GM23338 (cell line): ENCODE data around the gene C2CD4D. TPM values are rescaled to one million over a fixed set of nuclear protein-coding genes. Genes with fewer than 3 reads are reported as not detected.

Experiments
- ATAC-seq: fragments of 200-7000 bp; cut with Tn5 transposase; 3 replicates; pipeline ENCODE4 v1.9.1; 2020
- DNase-seq: peaks from one replicate; pipeline ENCODE4 v3.0.0-alpha.2; 2015; ENCODE audit warnings: low spot score
- H2AFZ ChIP-seq: fragments of 200-600 bp; sonication (generic); 2 replicates; pipeline ENCODE4 v1.8.0; 2016; ENCODE audit warnings: antibody characterized with exemption, mild to moderate bottlenecking, moderate library complexity
- H3F3A ChIP-seq: fragments of 200-600 bp; sonication (generic); replicated peaks from 2 replicates; pipeline ENCODE4 v1.8.0; 2017; ENCODE audit warnings: antibody characterized with exemption, mixed run types, low read depth
- H3K27ac ChIP-seq: fragments of 200-600 bp; sonication (generic); 2 replicates; pipeline ENCODE4 v1.6.1; 2016; ENCODE audit warnings: low read depth
- H3K27me3 ChIP-seq: fragments of 200-600 bp; sonication (generic); 2 replicates; pipeline ENCODE4 v1.8.0; 2016; ENCODE audit warnings: mild to moderate bottlenecking, mixed run types, moderate library complexity; ENCODE audit not compliant: insufficient read depth
- H3K36me3 ChIP-seq: fragments of 200-600 bp; sonication (generic); 2 replicates; pipeline ENCODE4 v1.8.0; 2016; ENCODE audit warnings: mild to moderate bottlenecking; ENCODE audit not compliant: insufficient read depth
- H3K4me1 ChIP-seq: fragments of 200-600 bp; sonication (generic); 2 replicates; pipeline ENCODE4 v1.8.0; 2016; ENCODE audit warnings: mild to moderate bottlenecking, moderate library complexity; ENCODE audit not compliant: insufficient read depth
- H3K4me2 ChIP-seq: fragments of 200-600 bp; sonication (generic); 2 replicates; pipeline ENCODE4 v1.7.1; 2017; ENCODE audit warnings: mixed run types
- H3K4me3 ChIP-seq: fragments of 200-600 bp; sonication (generic); 2 replicates; pipeline ENCODE4 v1.6.1; 2016; ENCODE audit warnings: mixed run types
- H3K79me2 ChIP-seq: fragments of 200-600 bp; sonication (generic); replicated peaks from 2 replicates; pipeline ENCODE4 v1.8.0; 2017; ENCODE audit warnings: mild to moderate bottlenecking; ENCODE audit not compliant: insufficient read depth
- H3K9me2 ChIP-seq: fragments of 200-600 bp; sonication (generic); 2 replicates; pipeline ENCODE4 v1.8.0; 2017; ENCODE audit not compliant: insufficient read depth
- H4K20me1 ChIP-seq: fragments of 200-600 bp; sonication (generic); replicated peaks from 2 replicates; pipeline ENCODE4 v1.8.0; 2017; ENCODE audit warnings: mild to moderate bottlenecking; ENCODE audit not compliant: insufficient read depth
- H3K27ac Mint-ChIP-seq: 2 replicates; pipeline ENCODE4 v1.8.0; 2020; ENCODE audit warnings: inconsistent platforms, mild to moderate bottlenecking, moderate library complexity, mixed read lengths
- H3K27me3 Mint-ChIP-seq: 3 replicates; pipeline ENCODE4 v1.8.0; 2022; ENCODE audit warnings: low read depth, mild to moderate bottlenecking, moderate library complexity, mixed read lengths, inconsistent platforms; ENCODE audit not compliant: insufficient read depth, poor library complexity
- H3K36me3 Mint-ChIP-seq: 3 replicates; pipeline ENCODE4 v1.8.0; 2021; ENCODE audit warnings: low read depth, mild to moderate bottlenecking, inconsistent platforms, moderate library complexity, mixed read lengths
- H3K4me1 Mint-ChIP-seq: 3 replicates; pipeline ENCODE4 v1.8.0; 2020; ENCODE audit warnings: mild to moderate bottlenecking, inconsistent platforms, mixed read lengths
- H3K4me3 Mint-ChIP-seq: 3 replicates; pipeline ENCODE4 v1.8.0; 2021; ENCODE audit warnings: moderate library complexity, mild to moderate bottlenecking, inconsistent platforms, mixed read lengths
- H3K9me3 Mint-ChIP-seq: 3 replicates; pipeline ENCODE4 v1.8.0; 2020; ENCODE audit warnings: moderate library complexity, mild to moderate bottlenecking, inconsistent platforms, mixed read lengths
- CREB1 ChIP-seq: fragments of 250-450 bp; sonication (Bioruptor Pico); IDR thresholded peaks from 2 replicates; pipeline ENCODE4 v1.5.0; 2020; ENCODE audit warnings: low read depth, mild to moderate bottlenecking, moderate library complexity
- CTCF ChIP-seq, 2 experiments: fragments of 200-600 bp in 1 of 2; sonication (generic) in 1 of 2; conservative IDR thresholded peaks; 2 replicates each; pipeline versions ENCODE4 v1.5.1 to v1.6.1; 2016 to 2017; ENCODE audit warnings: antibody characterized with exemption in 2 of 2, low read depth in 2 of 2, mild to moderate bottlenecking in 2 of 2, moderate library complexity in 1 of 2
- ETS1 ChIP-seq: IDR thresholded peaks from 2 replicates; pipeline ENCODE4 v1.6.1; 2016; ENCODE audit warnings: antibody characterized with exemption
- EZH2 ChIP-seq: fragments of 200-600 bp; sonication (generic); IDR thresholded peaks from one replicate; pipeline ENCODE4 v1.8.0; 2017; ENCODE audit warnings: antibody characterized with exemption, mild to moderate bottlenecking, low read depth; ENCODE audit not compliant: unreplicated experiment
- EZH2phosphoT487 ChIP-seq: fragments of 200-600 bp; sonication (generic); IDR thresholded peaks from one replicate; pipeline ENCODE4 v1.8.1; 2018; ENCODE audit warnings: antibody characterized with exemption; ENCODE audit not compliant: unreplicated experiment
- JUNB ChIP-seq: IDR thresholded peaks from one replicate; pipeline ENCODE4 v1.6.1; 2016; ENCODE audit warnings: antibody characterized with exemption; ENCODE audit not compliant: unreplicated experiment
- NANOG ChIP-seq: IDR thresholded peaks from 2 replicates; pipeline ENCODE4 v1.6.1; 2016; ENCODE audit warnings: antibody characterized with exemption, borderline replicate concordance
- POLR2AphosphoS5 ChIP-seq: IDR thresholded peaks from 2 replicates; pipeline ENCODE4 v1.6.1; 2016; ENCODE audit warnings: antibody characterized with exemption, low read depth
- REST ChIP-seq: IDR thresholded peaks from one replicate; pipeline ENCODE4 v1.6.1; 2018; ENCODE audit warnings: antibody characterized with exemption; ENCODE audit not compliant: unreplicated experiment
- STAT1 ChIP-seq: IDR thresholded peaks from one replicate; pipeline ENCODE4 v1.6.1; 2016; ENCODE audit warnings: antibody characterized with exemption; ENCODE audit not compliant: unreplicated experiment
- ZNF114 ChIP-seq: fragments of 250-450 bp; sonication (Bioruptor Pico); IDR thresholded peaks from 2 replicates; pipeline ENCODE4 v1.5.0; 2020; ENCODE audit warnings: mild to moderate bottlenecking, moderate library complexity
- ZNF331 ChIP-seq: fragments of 250-450 bp; sonication (Bioruptor Pico); IDR thresholded peaks from 2 replicates; pipeline ENCODE4 v1.5.0; 2020; ENCODE audit warnings: low read depth, mild to moderate bottlenecking, moderate library complexity
- polyA plus RNA-seq: library from polyadenylated mRNA; unstranded; fragments of >200 nt; fragmentation: Nextera tagmentation; extraction: Ambion mirVana; gene quantifications from 2 replicates; pipeline ENCODE4 v1.2.1, GENCODE V29; 2016
- total RNA-seq: library from RNA; depleted of rRNA; stranded (reverse); fragments of >200 nt; shearing (Covaris generic); gene quantifications from 2 replicates; pipeline ENCODE4 v1.2.3, GENCODE V29; 2014

The C2CD4D gene
- total and polyA plus RNA-seq, 2 experiments from 2014 or later: 0.35 to 0.82 TPM

GRCh38 chr1:151864411-151864810, 24.8 kb upstream of the C2CD4D start:
- Histone ChIP-seq H3K4me3 (no peak overlapping the region), H2AFZ (no peak overlapping the region), H3K4me2 (no peak overlapping the region), H3K36me3 (no peaks in the 10 kb centered on the region), H3K4me1 (peaks cover 5% of the 10 kb centered on the region; the same call in 1 of the 2 replicates), H3K27me3 (peaks cover 62% of the 10 kb centered on the region), H3K27ac (no peak overlapping the region), H3K79me2 (no peaks in the 10 kb centered on the region), H3F3A (no peaks in the 10 kb centered on the region), H4K20me1 (no peaks in the 10 kb centered on the region; the same call in 1 of the 2 replicates), H3K9me2 (no peaks in the 10 kb centered on the region)
- TF ChIP-seq REST (no peak), ZNF114 (CRISPR knock-in tag) (no peak), POLR2AphosphoS5 (no peak), NANOG (no peak), ETS1 (no peak)
- H3K36me3 Mint-ChIP-seq: no peaks in the 10 kb centered on the region
- peaks cover 37% of the 10 kb centered on the region for H3K27me3 Mint-ChIP-seq
- no peak for DNase-seq
- no peak overlapping the region for H3K4me3 Mint-ChIP-seq
- ATAC-seq: no peak
- H3K27ac Mint-ChIP-seq: no peak overlapping the region
- H3K4me1 Mint-ChIP-seq: peaks cover 22% of the 10 kb centered on the region
- H3K9me3 Mint-ChIP-seq: no peaks in the 10 kb centered on the region; the same call in 2 of the 3 replicates

- Mint-ChIP-seq H3K4me3 (no peak overlapping the region), H3K36me3 (no peaks in the 10 kb centered on the region), H3K4me1 (peaks cover 23% of the 10 kb centered on the region), H3K9me3 (no peaks in the 10 kb centered on the region; the same call in 2 of the 3 replicates), H3K27ac (no peak overlapping the region), H3K27me3 (peaks cover 50% of the 10 kb centered on the region)
- H3K4me1 ChIP-seq: peaks cover 5% of the 10 kb centered on the region; the same call in 1 of the 2 replicates
- H2AFZ ChIP-seq: no peak overlapping the region
- H3K27ac ChIP-seq: no peak overlapping the region
- H3K36me3 ChIP-seq: no peaks in the 10 kb centered on the region
- no peaks in the 10 kb centered on the region; the same call in 1 of the 2 replicates for H4K20me1 ChIP-seq
- H3K4me3 ChIP-seq: no peak overlapping the region
- DNase-seq: no peak
- no peaks in the 10 kb centered on the region for H3K9me2 ChIP-seq
- H3F3A ChIP-seq: no peaks in the 10 kb centered on the region
- no peak overlapping the region for H3K4me2 ChIP-seq
- peaks cover 80% of the 10 kb centered on the region for H3K27me3 ChIP-seq
- no peaks in the 10 kb centered on the region for H3K79me2 ChIP-seq
- no peak for ATAC-seq
- no peak for TF ChIP-seq EZH2
- TF ChIP-seq STAT1: no peak
- TF ChIP-seq JUNB: no peak
- no peak for TF ChIP-seq NANOG
- TF ChIP-seq ETS1: no peak
- no peak for TF ChIP-seq REST
- TF ChIP-seq EZH2phosphoT487: no peak
- no peak for TF ChIP-seq ZNF114 (CRISPR knock-in tag)
- no peak for TF ChIP-seq CTCF (conservative IDR thresholded peaks at IDR 0.05; ENCODE audit: low read depth in 2 of 2)
- TF ChIP-seq ZNF331 (CRISPR knock-in tag): no peak
- TF ChIP-seq POLR2AphosphoS5: no peak
- TF ChIP-seq CREB1 (CRISPR knock-in tag): no peak
Observed at GRCh38 chr1:151862604-151863003, 23.0 kb upstream of the C2CD4D start.
